Measurements from ENCODE around the gene RNF167.

Gene RNF167

GRCh38 chr17:4965311-4965986, 25.4 kb downstream of the RNF167 start:
- no peaks in the 10 kb centered on the region for H3K9me3 ChIP-seq (ENCODE audit: low read depth, low read length)
- H3K4me3 ChIP-seq, result no peak overlapping the region
- H3K27ac ChIP-seq, result no peak overlapping the region
- peaks cover 17% of the 10 kb centered on the region for H3K36me3 ChIP-seq (ENCODE audit: insufficient read depth, low read length)
- H3K9ac ChIP-seq (ENCODE audit: insufficient read length), result no peak overlapping the region
- TF ChIP-seq POLR2AphosphoS5 (IDR thresholded peaks at IDR 0.05; ENCODE audit: borderline replicate concordance, low read depth, low read length) (no peak), FOXP2 (optimal IDR thresholded peaks at IDR 0.05; ENCODE audit: control extremely low read depth, extremely low read length, insufficient read depth) (no peak), EZH2 (IDR thresholded peaks at IDR 0.05) (no peak)
- DNase-seq (ENCODE audit: low read depth, low spot score), result no peak

GRCh38 chr17:4966844-4967538, 26.9 kb downstream of the RNF167 start:
- peak; percentile 90 for DNase-seq (ENCODE audit: low read depth, low spot score)
- peak overlapping the region; percentile 89 for H3K9ac ChIP-seq (ENCODE audit: insufficient read length)
- no peak for TF ChIP-seq EZH2 (IDR thresholded peaks at IDR 0.05)
- TF ChIP-seq FOXP2 (optimal IDR thresholded peaks at IDR 0.05; ENCODE audit: control extremely low read depth, extremely low read length, insufficient read depth), result no peak
- no peak for TF ChIP-seq POLR2AphosphoS5 (IDR thresholded peaks at IDR 0.05; ENCODE audit: borderline replicate concordance, low read depth, low read length)
- peaks cover 14% of the 10 kb centered on the region for H3K36me3 ChIP-seq (ENCODE audit: insufficient read depth, low read length)
- H3K9me3 ChIP-seq (ENCODE audit: low read depth, low read length), result no peaks in the 10 kb centered on the region
- H3K4me3 ChIP-seq, result peak overlapping the region; percentile 98
- peak overlapping the region; percentile 98 for H3K27ac ChIP-seq

- TF ChIP-seq EZH2 (IDR thresholded peaks at IDR 0.05), result no peak
- TF ChIP-seq POLR2AphosphoS5 (IDR thresholded peaks at IDR 0.05; ENCODE audit: borderline replicate concordance, low read depth, low read length), result peak; percentile 51; the same call in 1 of the 2 replicates
- peak; percentile 10 for TF ChIP-seq FOXP2 (optimal IDR thresholded peaks at IDR 0.05; ENCODE audit: control extremely low read depth, extremely low read length, insufficient read depth)
- H3K27ac ChIP-seq, result peak within 1 kb of the TSS; percentile 98
- no peaks in the 10 kb centered on the region for H3K9me3 ChIP-seq (ENCODE audit: low read depth, low read length)
- peaks cover 14% of the 10 kb centered on the region for H3K36me3 ChIP-seq (ENCODE audit: insufficient read depth, low read length)
- peak; percentile 66 for DNase-seq (ENCODE audit: low read depth, low spot score)
- H3K9ac ChIP-seq (ENCODE audit: insufficient read length), result peak within 1 kb of the TSS; percentile 89
- peak within 1 kb of the TSS; percentile 98 for H3K4me3 ChIP-seq
These were observed 27.7 kb downstream of the RNF167 start, which contains the start of gene SPAG7 for GRCh38 chr17:4967539-4968485. Gene SPAG7 (minus strand): TSS chr17:4967817. CDS start chr17:4967804, 13 bp downstream.

GRCh38 chr17:4968486-4969046, 28.5 kb downstream of the RNF167 start:
- Histone ChIP-seq H3K9me3 (ENCODE audit: low read depth, low read length) (no peaks in the 10 kb centered on the region), H3K27ac (peak overlapping the region; percentile 98), H3K4me3 (peak overlapping the region; percentile 98), H3K9ac (ENCODE audit: insufficient read length) (peak overlapping the region; percentile 89), H3K36me3 (ENCODE audit: insufficient read depth, low read length) (peaks cover 14% of the 10 kb centered on the region)
- TF ChIP-seq POLR2AphosphoS5 (IDR thresholded peaks at IDR 0.05; ENCODE audit: borderline replicate concordance, low read depth, low read length) (no peak), EZH2 (IDR thresholded peaks at IDR 0.05) (no peak), FOXP2 (optimal IDR thresholded peaks at IDR 0.05; ENCODE audit: control extremely low read depth, extremely low read length, insufficient read depth) (no peak)
- DNase-seq (ENCODE audit: low read depth, low spot score), result no peak

GRCh38 chr17:4969047-4969550, 29.0 kb downstream of the RNF167 start:
- TF ChIP-seq FOXP2 (optimal IDR thresholded peaks at IDR 0.05; ENCODE audit: control extremely low read depth, extremely low read length, insufficient read depth) (no peak), EZH2 (IDR thresholded peaks at IDR 0.05) (no peak), POLR2AphosphoS5 (IDR thresholded peaks at IDR 0.05; ENCODE audit: borderline replicate concordance, low read depth, low read length) (no peak)
- DNase-seq (ENCODE audit: low read depth, low spot score), result no peak
- Histone ChIP-seq H3K4me3 (peak overlapping the region; percentile 98), H3K27ac (peak overlapping the region; percentile 36; the same call in 1 of the 2 replicates), H3K9me3 (ENCODE audit: low read depth, low read length) (no peaks in the 10 kb centered on the region), H3K9ac (ENCODE audit: insufficient read length) (peak overlapping the region; percentile 89), H3K36me3 (ENCODE audit: insufficient read depth, low read length) (peaks cover 14% of the 10 kb centered on the region)

- Histone ChIP-seq H3K9me3 (ENCODE audit: low read depth, low read length) (no peaks in the 10 kb centered on the region), H3K36me3 (ENCODE audit: insufficient read depth, low read length) (peaks cover 14% of the 10 kb centered on the region), H3K4me3 (no peak overlapping the region), H3K9ac (ENCODE audit: insufficient read length) (peak overlapping the region; percentile 37), H3K27ac (peak overlapping the region; percentile 36; the same call in 1 of the 2 replicates)
- DNase-seq (ENCODE audit: low read depth, low spot score), result no peak
- no peak for TF ChIP-seq FOXP2 (optimal IDR thresholded peaks at IDR 0.05; ENCODE audit: control extremely low read depth, extremely low read length, insufficient read depth)
- no peak for TF ChIP-seq POLR2AphosphoS5 (IDR thresholded peaks at IDR 0.05; ENCODE audit: borderline replicate concordance, low read depth, low read length)
- no peak for TF ChIP-seq EZH2 (IDR thresholded peaks at IDR 0.05)
These were observed 29.6 kb downstream of the RNF167 start for GRCh38 chr17:4969551-4970173.

GRCh38 chr17:4970273-4970672, 30.2 kb downstream of the RNF167 start:
- Histone ChIP-seq H3K9me3 (ENCODE audit: low read depth, low read length) (no peaks in the 10 kb centered on the region), H3K9ac (ENCODE audit: insufficient read length) (no peak overlapping the region), H3K4me3 (no peak overlapping the region), H3K27ac (no peak overlapping the region), H3K36me3 (ENCODE audit: insufficient read depth, low read length) (peaks cover 12% of the 10 kb centered on the region)
- no peak for DNase-seq (ENCODE audit: low read depth, low spot score)
- no peak for TF ChIP-seq FOXP2 (optimal IDR thresholded peaks at IDR 0.05; ENCODE audit: control extremely low read depth, extremely low read length, insufficient read depth)
- no peak for TF ChIP-seq POLR2AphosphoS5 (IDR thresholded peaks at IDR 0.05; ENCODE audit: borderline replicate concordance, low read depth, low read length)
- TF ChIP-seq EZH2 (IDR thresholded peaks at IDR 0.05), result no peak

Data from SK-N-MC (cell line).